Testis (tissue), 5 donors: Measurements from ENCODE around the gene IQCC. TPM values are rescaled to one million over a fixed set of nuclear protein-coding genes. Genes with fewer than 3 reads are reported as not detected.
"Not testable (repeated sequence)": the region's sequence is repeated elsewhere in the genome, so short reads cannot be mapped to it uniquely, and the experiment has no call there.

Experiments
- DNase-seq: peaks from one replicate; pipeline ENCODE4 v3.0.0-alpha.2; 2019
- H3K27ac ChIP-seq, 2 donors: fragments of 200-600 bp; sonication (generic); one replicate each; pipeline ENCODE4 v1.5.1; 2019
- H3K27me3 ChIP-seq: fragments of 200-600 bp; sonication (generic); one replicate; pipeline ENCODE4 v1.5.1; 2019
- H3K36me3 ChIP-seq: fragments of 200-600 bp; sonication (generic); one replicate; pipeline ENCODE4 v1.5.1; 2017; ENCODE audit warnings: low read depth; ENCODE audit errors: missing control alignments
- H3K4me1 ChIP-seq: fragments of 200-600 bp; sonication (generic); one replicate; pipeline ENCODE4 v1.5.1; 2019
- H3K4me3 ChIP-seq, 2 donors: fragments of 200-600 bp; sonication (generic); one replicate each; pipeline ENCODE4 v1.5.1; 2017 to 2019
- H3K9me3 ChIP-seq: fragments of 200-600 bp; sonication (generic); one replicate; pipeline ENCODE4 v1.5.1; 2017
- POLR2A ChIP-seq: fragments of 450-650 bp; IDR thresholded peaks from one replicate; pipeline ENCODE4 v1.6.1; 2017; ENCODE audit warnings: antibody characterized with exemption, mild to moderate bottlenecking, moderate library complexity
- WGBS, 2 donors: methylation state at CpG; one replicate each; pipeline ENCODE4 v1.1.5; 2018; 5-methylcytosine and 5-hydroxymethylcytosine counted together
- intact Hi-C: fragments of 100-400 bp; cut with DNase I; formaldehyde crosslinking; loops from one replicate; pipeline ENCODE4 v1.15.1; 2023; ENCODE audit warnings: low total_unique reads
- long read RNA-seq, 2 donors: transcript quantifications; one replicate each; lab custom pipeline, GENCODE V29; 2026
- polyA plus RNA-seq: library from polyadenylated mRNA; stranded (reverse); fragments of 350-450 nt; fragmentation: Illumina TruSeq; extraction: RNeasy Lipid Tissue Mini Kit (QIAGEN cat#74804); gene quantifications from one replicate; pipeline ENCODE4 v1.2.3, GENCODE V29; 2014; ENCODE audit warnings: low read depth, low replicate concordance; ENCODE audit not compliant: insufficient read depth
- total RNA-seq, 2 donors: library from RNA; depleted of rRNA; stranded (reverse); fragments of >200 nt; gene quantifications; one replicate each; pipeline ENCODE4 v1.2.3, GENCODE V29; 2016
- TF ChIP-seq, protein P1 (sequence below), 3 experiments: fragments of 450-650 bp in 2 of 3; fragments of 200-600 bp in 1 of 3; sonication (generic) in 1 of 3; IDR thresholded peaks; one replicate each; pipeline ENCODE4 v1.5.1; 2016 to 2019; ENCODE audit warnings: antibody characterized with exemption in 3 of 3, mild to moderate bottlenecking in 2 of 3, moderate library complexity in 1 of 3

IQCC gene
- total RNA-seq (10 to 100 TPM; 11.9 to 16.3 TPM), polyA plus RNA-seq (21.6 TPM)
- long read RNA-seq, donor 1, partial matches to known transcripts, result 0 of 1 reads
- long read RNA-seq, donor 1, other reads (novel, unspliced or antisense), result 0 of 1 reads
- long read RNA-seq, donor 2, result 0 reads

DNA sequence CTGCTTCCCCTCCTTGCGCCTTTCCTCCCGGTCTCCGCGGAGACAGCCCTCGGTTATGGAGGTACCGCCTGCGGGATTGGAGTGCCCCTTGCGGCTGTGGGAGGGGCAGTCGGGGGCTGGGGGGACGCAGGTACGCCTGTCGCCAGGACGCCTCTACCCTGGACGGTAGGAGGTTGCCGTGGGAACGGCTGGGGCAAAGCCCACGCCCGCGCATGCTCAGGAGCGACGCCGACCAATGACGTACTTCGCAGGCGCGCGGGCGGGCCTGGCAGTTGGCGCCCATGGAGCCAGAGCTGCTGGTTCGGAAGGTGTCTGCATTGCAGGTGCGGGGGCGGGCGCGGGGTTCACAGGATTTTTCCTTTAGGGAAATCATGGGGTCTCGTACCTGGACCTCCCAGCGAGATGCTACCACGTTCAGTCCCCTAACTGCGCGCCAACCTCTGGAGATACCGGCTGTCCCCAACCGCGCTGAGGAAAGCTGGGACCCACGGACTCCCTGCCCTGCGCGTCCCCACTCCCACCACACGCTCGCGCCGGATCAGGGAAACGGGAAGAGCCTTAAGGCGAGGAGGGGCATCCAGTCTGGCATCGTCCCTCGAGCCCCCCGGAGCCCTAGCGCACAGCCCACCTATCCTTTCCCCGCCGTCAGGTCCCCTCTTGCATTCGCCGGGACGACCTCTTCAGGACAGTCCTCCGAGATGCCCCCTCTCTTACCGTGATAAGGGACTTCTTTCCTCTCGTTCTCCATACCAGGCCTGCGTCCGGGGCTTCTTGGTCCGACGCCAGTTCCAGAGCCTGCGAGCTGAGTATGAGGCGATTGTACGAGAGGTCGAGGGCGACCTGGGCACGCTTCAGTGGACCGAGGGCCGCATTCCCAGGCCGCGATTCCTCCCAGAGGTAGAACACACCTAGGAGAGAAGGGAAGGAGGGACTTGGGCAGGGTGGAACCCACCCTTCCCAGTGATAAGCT, at the start of gene IQCC:
TSS of gene IQCC (plus strand) at position 271 of the 970 bp plus-strand sequence. CDS start at position 282, 11 bp downstream.
- no peaks in the 10 kb centered on the region for H3K36me3 ChIP-seq
- intact Hi-C loops, result no loop called here
- 1 to 2% methylated on average over 30 to 77 of the region's 77 CpGs for WGBS, 2 donors
- peak within 1 kb of the TSS; percentile 71 for H3K4me3 ChIP-seq
- peak; percentile 92 for DNase-seq
- no peaks in the 10 kb centered on the region for H3K27me3 ChIP-seq
- no peaks in the 10 kb centered on the region for H3K9me3 ChIP-seq
- TF ChIP-seq, protein P1, sequence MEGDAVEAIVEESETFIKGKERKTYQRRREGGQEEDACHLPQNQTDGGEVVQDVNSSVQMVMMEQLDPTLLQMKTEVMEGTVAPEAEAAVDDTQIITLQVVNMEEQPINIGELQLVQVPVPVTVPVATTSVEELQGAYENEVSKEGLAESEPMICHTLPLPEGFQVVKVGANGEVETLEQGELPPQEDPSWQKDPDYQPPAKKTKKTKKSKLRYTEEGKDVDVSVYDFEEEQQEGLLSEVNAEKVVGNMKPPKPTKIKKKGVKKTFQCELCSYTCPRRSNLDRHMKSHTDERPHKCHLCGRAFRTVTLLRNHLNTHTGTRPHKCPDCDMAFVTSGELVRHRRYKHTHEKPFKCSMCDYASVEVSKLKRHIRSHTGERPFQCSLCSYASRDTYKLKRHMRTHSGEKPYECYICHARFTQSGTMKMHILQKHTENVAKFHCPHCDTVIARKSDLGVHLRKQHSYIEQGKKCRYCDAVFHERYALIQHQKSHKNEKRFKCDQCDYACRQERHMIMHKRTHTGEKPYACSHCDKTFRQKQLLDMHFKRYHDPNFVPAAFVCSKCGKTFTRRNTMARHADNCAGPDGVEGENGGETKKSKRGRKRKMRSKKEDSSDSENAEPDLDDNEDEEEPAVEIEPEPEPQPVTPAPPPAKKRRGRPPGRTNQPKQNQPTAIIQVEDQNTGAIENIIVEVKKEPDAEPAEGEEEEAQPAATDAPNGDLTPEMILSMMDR (IDR thresholded peaks at IDR 0.05), result peak in 1 of 3 experiments; percentile 14
- no peak for TF ChIP-seq POLR2A
- H3K4me1 ChIP-seq, result peaks cover 40% of the 10 kb centered on the region
- H3K27ac ChIP-seq, result peak within 1 kb of the TSS; percentile 57 to 77

DNA sequence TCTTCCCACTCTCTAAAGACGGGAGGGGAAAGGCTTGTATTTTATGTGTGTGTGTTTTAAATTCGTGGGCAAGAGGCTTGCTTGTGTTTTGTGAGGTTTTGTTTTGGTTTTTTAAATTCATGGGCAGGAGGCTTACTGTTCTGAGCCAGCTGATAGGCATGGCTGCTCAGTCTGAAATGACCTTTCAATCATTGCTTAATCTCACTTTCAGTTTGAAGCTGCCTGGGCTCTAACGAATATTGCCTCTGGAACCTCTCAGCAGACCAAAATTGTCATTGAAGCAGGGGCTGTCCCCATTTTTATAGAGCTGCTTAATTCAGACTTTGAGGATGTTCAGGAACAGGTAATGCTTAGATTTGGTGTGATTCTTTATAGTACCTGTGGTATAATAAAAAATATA, 46.3 kb upstream of the IQCC start:
- Histone ChIP-seq H3K4me1 (no peaks in the 10 kb centered on the region), H3K4me3 (no peak overlapping the region), H3K27ac (no peak overlapping the region), H3K36me3 (no peaks in the 10 kb centered on the region), H3K27me3 (no peaks in the 10 kb centered on the region), H3K9me3 (no peaks in the 10 kb centered on the region)
- intact Hi-C loops, result no loop called here
- WGBS, 2 donors, result 76 to 83% methylated on average over 3 of the region's 3 CpGs
- no peak for DNase-seq
- TF ChIP-seq, protein P1 (IDR thresholded peaks at IDR 0.05), result no peak
- TF ChIP-seq POLR2A, result no peak

- no peaks in the 10 kb centered on the region for H3K9me3 ChIP-seq
- H3K27me3 ChIP-seq, result no peaks in the 10 kb centered on the region
- no peaks in the 10 kb centered on the region for H3K4me1 ChIP-seq
- H3K27ac ChIP-seq, result no peak overlapping the region
- WGBS, 2 donors, result 89 to 100% methylated on average over 2 of the region's 2 CpGs
- H3K4me3 ChIP-seq, result no peak overlapping the region
- no peak for TF ChIP-seq POLR2A
- TF ChIP-seq, protein P1 (IDR thresholded peaks at IDR 0.05), result no peak
- no peak for DNase-seq
- H3K36me3 ChIP-seq, result no peaks in the 10 kb centered on the region
- intact Hi-C loops, result no loop called here
Observed at GRCh38 chr1:32163405-32163804, 42.1 kb upstream of the IQCC start.

DNA sequence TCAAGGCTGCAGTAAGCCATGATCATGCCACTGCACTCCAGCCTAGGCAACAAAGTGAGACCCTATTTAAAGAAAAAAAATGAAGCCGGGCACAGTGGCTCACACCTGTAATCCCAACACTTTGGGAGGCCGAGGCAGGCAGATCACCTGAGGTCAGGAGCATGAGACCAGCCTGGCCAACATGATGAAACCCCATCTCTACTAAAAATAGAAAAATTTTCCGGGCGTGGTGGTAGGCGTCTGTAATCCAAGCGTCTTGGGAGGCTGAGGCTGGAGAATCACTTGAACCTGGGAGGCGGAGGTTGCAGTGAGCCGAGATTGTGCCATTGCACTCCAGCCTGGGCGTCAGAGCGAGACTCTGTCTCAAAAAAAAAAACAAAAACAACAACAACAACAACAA, 39.8 kb upstream of the IQCC start:
- H3K9me3 ChIP-seq, intact Hi-C loops, H3K27ac ChIP-seq, H3K4me1 ChIP-seq, H3K36me3 ChIP-seq, H3K27me3 ChIP-seq, H3K4me3 ChIP-seq, DNase-seq: not testable (repeated sequence)
- WGBS, 2 donors, result 91 to 96% methylated on average over 10 of the region's 10 CpGs

DNA sequence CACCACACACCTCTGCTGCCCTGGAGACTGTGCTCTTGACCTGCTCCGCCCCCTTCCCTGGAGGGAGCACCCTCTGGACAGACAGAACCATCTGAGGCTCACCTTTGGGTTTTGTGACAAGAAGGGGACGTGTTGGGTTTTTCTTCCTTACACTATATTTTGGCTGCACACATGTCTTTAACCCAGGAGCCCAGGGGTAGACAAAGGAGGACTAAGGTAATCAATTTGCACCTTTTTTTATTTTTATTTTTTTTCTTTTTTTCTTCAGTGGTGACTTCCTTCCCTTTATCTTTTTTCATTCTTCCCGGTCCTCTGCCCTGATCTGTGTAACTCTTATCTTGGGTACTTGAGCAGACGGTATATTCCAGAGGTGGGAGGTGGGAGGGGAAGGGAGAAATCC, 34.5 kb upstream of the IQCC start:
- H3K4me1 ChIP-seq, result no peaks in the 10 kb centered on the region
- no peak for TF ChIP-seq POLR2A
- TF ChIP-seq, protein P1 (IDR thresholded peaks at IDR 0.05), result no peak
- H3K36me3 ChIP-seq, result no peaks in the 10 kb centered on the region
- intact Hi-C loops, result no loop called here
- WGBS, 2 donors, result 53 to 64% methylated on average over 4 of the region's 4 CpGs
- H3K4me3 ChIP-seq, result no peak overlapping the region
- DNase-seq, result no peak
- no peak overlapping the region for H3K27ac ChIP-seq
- no peaks in the 10 kb centered on the region for H3K9me3 ChIP-seq
- H3K27me3 ChIP-seq, result no peaks in the 10 kb centered on the region
